ENCODE measurements around the gene KSR2. TPM values are rescaled to one million over a fixed set of nuclear protein-coding genes. Genes with fewer than 3 reads are reported as not detected.

Gene KSR2
- total RNA-seq, 3 donors from 2014 or later = 0.05 to 0.08 (median 0.05) TPM

- Mint-ChIP-seq H3K4me1 (ENCODE audit: low read depth) (no peaks in the 10 kb centered on the region), H3K27me3 (ENCODE audit: low read depth) (no peaks in the 10 kb centered on the region), H3K4me3 (no peak overlapping the region), H3K36me3 (ENCODE audit: insufficient read depth) (no peaks in the 10 kb centered on the region), H3K9me3 (peaks cover 4% of the 10 kb centered on the region)
- ATAC-seq (no peak), DNase-seq (no peak)
Measured at GRCh38 chr12:117603316-117604113, 365.3 kb downstream of the KSR2 start.

GRCh38 chr12:117599849-117600248 is 368.9 kb downstream of the KSR2 start:
- H3K4me3 Mint-ChIP-seq = no peak overlapping the region

GRCh38 chr12:117596968-117597367 is 371.8 kb downstream of the KSR2 start:
- no peaks in the 10 kb centered on the region for H3K4me1 Mint-ChIP-seq (ENCODE audit: low read depth)
- H3K36me3 Mint-ChIP-seq (ENCODE audit: insufficient read depth) = no peaks in the 10 kb centered on the region
- H3K9me3 Mint-ChIP-seq = no peaks in the 10 kb centered on the region
- DNase-seq (no peak), ATAC-seq (no peak)
- H3K4me3 Mint-ChIP-seq = no peak overlapping the region
- H3K27me3 Mint-ChIP-seq (ENCODE audit: low read depth) = no peaks in the 10 kb centered on the region

More at GRCh38 chr12:117599849-117600248, 368.9 kb downstream of the KSR2 start:
- Mint-ChIP-seq H3K27me3 (ENCODE audit: low read depth) (no peaks in the 10 kb centered on the region), H3K4me1 (ENCODE audit: low read depth) (no peaks in the 10 kb centered on the region), H3K9me3 (no peaks in the 10 kb centered on the region), H3K36me3 (ENCODE audit: insufficient read depth) (no peaks in the 10 kb centered on the region)
- ATAC-seq (no peak), DNase-seq (no peak)

- Mint-ChIP-seq H3K9me3 (peaks cover 3% of the 10 kb centered on the region), H3K4me1 (ENCODE audit: low read depth) (no peaks in the 10 kb centered on the region), H3K4me3 (no peak overlapping the region), H3K27me3 (ENCODE audit: low read depth) (no peaks in the 10 kb centered on the region), H3K36me3 (ENCODE audit: insufficient read depth) (no peaks in the 10 kb centered on the region)
- no peak for DNase-seq
- ATAC-seq = no peak
Measured at GRCh38 chr12:117595751-117596150, 373.0 kb downstream of the KSR2 start.

- no peak for DNase-seq
- Mint-ChIP-seq H3K4me3 (no peak overlapping the region), H3K4me1 (ENCODE audit: low read depth) (no peaks in the 10 kb centered on the region), H3K36me3 (ENCODE audit: insufficient read depth) (no peaks in the 10 kb centered on the region), H3K27me3 (ENCODE audit: low read depth) (no peaks in the 10 kb centered on the region), H3K9me3 (peaks cover 6% of the 10 kb centered on the region)
- no peak for ATAC-seq
Measured at GRCh38 chr12:117594481-117594880, 374.3 kb downstream of the KSR2 start.

- H3K4me1 Mint-ChIP-seq (ENCODE audit: low read depth) = no peaks in the 10 kb centered on the region
- peaks cover 6% of the 10 kb centered on the region for H3K9me3 Mint-ChIP-seq
- no peaks in the 10 kb centered on the region for H3K27me3 Mint-ChIP-seq (ENCODE audit: low read depth)
- H3K36me3 Mint-ChIP-seq (ENCODE audit: insufficient read depth) = no peaks in the 10 kb centered on the region
- ATAC-seq (no peak), DNase-seq (no peak)
- no peak overlapping the region for H3K4me3 Mint-ChIP-seq
Measured at GRCh38 chr12:117593815-117594400, 374.9 kb downstream of the KSR2 start.

- Mint-ChIP-seq H3K27me3 (ENCODE audit: low read depth) (no peaks in the 10 kb centered on the region), H3K4me3 (no peak overlapping the region), H3K9me3 (peaks cover 6% of the 10 kb centered on the region), H3K36me3 (ENCODE audit: insufficient read depth) (no peaks in the 10 kb centered on the region), H3K4me1 (ENCODE audit: low read depth) (no peaks in the 10 kb centered on the region)
- ATAC-seq = no peak
- DNase-seq = no peak
Measured at GRCh38 chr12:117592588-117593305, 376.0 kb downstream of the KSR2 start.

GRCh38 chr12:117590999-117591398 is 377.8 kb downstream of the KSR2 start:
- no peak overlapping the region for H3K4me3 Mint-ChIP-seq
- DNase-seq (no peak), ATAC-seq (no peak)
- H3K9me3 Mint-ChIP-seq = peaks cover 6% of the 10 kb centered on the region
- no peaks in the 10 kb centered on the region for H3K4me1 Mint-ChIP-seq (ENCODE audit: low read depth)
- H3K36me3 Mint-ChIP-seq (ENCODE audit: insufficient read depth) = no peaks in the 10 kb centered on the region
- H3K27me3 Mint-ChIP-seq (ENCODE audit: low read depth) = peaks cover 5% of the 10 kb centered on the region

GRCh38 chr12:117590386-117590785 is 378.4 kb downstream of the KSR2 start:
- H3K27me3 Mint-ChIP-seq (ENCODE audit: low read depth) = peaks cover 5% of the 10 kb centered on the region
- H3K9me3 Mint-ChIP-seq = peaks cover 6% of the 10 kb centered on the region
- DNase-seq (no peak), ATAC-seq (no peak)
- H3K4me3 Mint-ChIP-seq = no peak overlapping the region
- H3K4me1 Mint-ChIP-seq (ENCODE audit: low read depth) = no peaks in the 10 kb centered on the region
- H3K36me3 Mint-ChIP-seq (ENCODE audit: insufficient read depth) = no peaks in the 10 kb centered on the region

- no peaks in the 10 kb centered on the region for H3K36me3 Mint-ChIP-seq (ENCODE audit: insufficient read depth)
- no peaks in the 10 kb centered on the region for H3K4me1 Mint-ChIP-seq (ENCODE audit: low read depth)
- H3K9me3 Mint-ChIP-seq = peaks cover 6% of the 10 kb centered on the region
- no peak for ATAC-seq
- H3K27me3 Mint-ChIP-seq (ENCODE audit: low read depth) = peaks cover 5% of the 10 kb centered on the region
- no peak for DNase-seq
- H3K4me3 Mint-ChIP-seq = no peak overlapping the region
Measured at GRCh38 chr12:117589021-117589420, 379.8 kb downstream of the KSR2 start.

- H3K4me1 Mint-ChIP-seq (ENCODE audit: low read depth) = no peaks in the 10 kb centered on the region
- peak in 1 of 2 donors; percentile 27 for ATAC-seq
- peaks cover 6% of the 10 kb centered on the region for H3K9me3 Mint-ChIP-seq
- no peak overlapping the region for H3K4me3 Mint-ChIP-seq
- no peaks in the 10 kb centered on the region for H3K36me3 Mint-ChIP-seq (ENCODE audit: insufficient read depth)
- DNase-seq = peak; percentile 17
- peaks cover 12% of the 10 kb centered on the region for H3K27me3 Mint-ChIP-seq (ENCODE audit: low read depth)
Measured at GRCh38 chr12:117587631-117588287, 381.0 kb downstream of the KSR2 start.

GRCh38 chr12:117583677-117584225 is 385.0 kb downstream of the KSR2 start:
- no peaks in the 10 kb centered on the region for H3K9me3 Mint-ChIP-seq
- no peak for ATAC-seq
- no peaks in the 10 kb centered on the region for H3K4me1 Mint-ChIP-seq (ENCODE audit: low read depth)

GRCh38 chr12:117583092-117583491 is 385.7 kb downstream of the KSR2 start:
- Mint-ChIP-seq H3K27me3 (ENCODE audit: low read depth) (peaks cover 12% of the 10 kb centered on the region), H3K4me1 (ENCODE audit: low read depth) (no peaks in the 10 kb centered on the region), H3K36me3 (ENCODE audit: insufficient read depth) (no peaks in the 10 kb centered on the region), H3K4me3 (no peak overlapping the region), H3K9me3 (no peaks in the 10 kb centered on the region)
- ATAC-seq (no peak), DNase-seq (no peak)

More at GRCh38 chr12:117583677-117584225, 385.0 kb downstream of the KSR2 start:
- peaks cover 12% of the 10 kb centered on the region for H3K27me3 Mint-ChIP-seq (ENCODE audit: low read depth)
- H3K36me3 Mint-ChIP-seq (ENCODE audit: insufficient read depth) = no peaks in the 10 kb centered on the region
- H3K4me3 Mint-ChIP-seq = no peak overlapping the region
- no peak for DNase-seq
